GDM1 (cell line): ENCODE data around the gene MAP4.
"Not testable (repeated sequence)": the region's sequence is repeated elsewhere in the genome, so short reads cannot be mapped to it uniquely, and the experiment has no call there.

Source experiments
- DNase-seq: peaks from one replicate; lab custom pipeline; 2025; lab: John Stamatoyannopoulos, UW

MAP4 gene

DNA sequence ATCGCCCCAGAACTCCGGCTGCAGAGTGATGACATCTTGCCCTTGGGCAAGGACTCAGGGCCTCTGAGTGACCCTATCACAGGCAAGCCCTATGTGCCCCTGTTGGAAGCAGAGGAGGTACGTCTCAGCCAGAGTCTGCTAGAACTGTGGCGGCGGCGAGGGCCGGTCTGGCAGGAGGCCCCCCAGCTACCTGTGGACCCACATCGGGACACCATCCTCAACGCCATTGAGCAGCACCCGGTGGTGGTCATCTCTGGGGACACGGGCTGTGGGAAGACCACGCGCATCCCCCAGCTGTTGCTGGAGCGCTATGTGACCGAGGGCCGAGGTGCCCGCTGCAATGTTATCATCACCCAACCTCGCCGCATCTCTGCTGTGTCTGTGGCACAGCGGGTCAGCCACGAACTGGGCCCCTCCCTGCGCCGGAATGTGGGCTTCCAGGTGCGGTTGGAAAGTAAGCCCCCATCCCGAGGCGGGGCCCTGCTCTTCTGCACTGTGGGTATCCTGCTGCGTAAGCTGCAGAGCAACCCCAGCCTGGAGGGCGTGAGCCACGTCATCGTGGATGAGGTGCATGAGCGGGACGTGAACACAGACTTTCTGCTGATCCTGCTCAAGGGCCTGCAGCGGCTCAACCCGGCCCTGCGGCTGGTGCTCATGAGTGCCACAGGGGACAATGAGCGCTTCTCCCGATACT, 169.9 kb downstream of the MAP4 start:
- no peak for DNase-seq

- DNase-seq = no peak
Measured at GRCh38 chr3:47841786-47842349, 174.3 kb downstream of the MAP4 start.

DNA sequence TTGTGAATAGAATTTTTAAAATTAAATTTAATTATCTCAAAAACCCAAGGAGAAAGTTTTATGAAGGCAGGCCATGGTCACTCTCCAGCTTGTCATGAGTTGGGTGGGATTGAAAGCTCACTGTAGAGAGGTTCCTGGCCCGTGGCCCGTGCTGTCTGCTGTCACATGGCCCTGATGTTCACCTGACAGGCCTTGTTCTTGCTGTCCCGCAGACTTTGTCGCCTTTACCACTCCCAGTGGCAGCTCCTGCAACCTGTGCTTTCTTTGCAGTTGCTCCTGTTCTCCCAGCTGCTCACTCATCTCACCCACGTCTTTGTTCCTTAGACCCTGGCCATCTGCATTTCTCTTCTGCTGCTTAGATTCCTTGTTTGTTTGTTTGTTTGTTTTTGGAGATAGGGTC, 177.7 kb downstream of the MAP4 start:
- DNase-seq = no peak

- DNase-seq = no peak
Measured at GRCh38 chr3:47836986-47837385, 179.2 kb downstream of the MAP4 start.

DNA sequence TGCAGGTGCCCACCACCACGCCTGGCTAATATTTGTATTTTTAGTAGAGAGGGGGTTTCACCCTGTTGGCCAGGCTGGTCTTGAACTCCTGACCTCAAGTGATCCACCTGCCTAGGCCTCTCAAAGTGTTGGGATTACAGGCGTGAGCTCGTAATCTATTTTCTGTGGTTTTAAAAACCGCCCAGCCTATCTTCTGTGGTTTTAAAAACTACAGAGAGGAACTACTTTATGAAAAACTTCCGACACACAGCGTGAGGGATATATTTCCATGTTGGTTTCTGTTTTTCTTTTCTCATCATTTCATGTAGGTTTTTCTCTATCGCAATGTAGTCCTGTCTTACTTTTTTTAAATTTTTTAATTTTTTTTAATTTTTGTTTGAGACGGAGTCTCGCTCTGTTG, 186.7 kb downstream of the MAP4 start:
- DNase-seq = not testable (repeated sequence)

GRCh38 chr3:47825590-47825989, 190.6 kb downstream of the MAP4 start:
- DNase-seq = no peak

DNA sequence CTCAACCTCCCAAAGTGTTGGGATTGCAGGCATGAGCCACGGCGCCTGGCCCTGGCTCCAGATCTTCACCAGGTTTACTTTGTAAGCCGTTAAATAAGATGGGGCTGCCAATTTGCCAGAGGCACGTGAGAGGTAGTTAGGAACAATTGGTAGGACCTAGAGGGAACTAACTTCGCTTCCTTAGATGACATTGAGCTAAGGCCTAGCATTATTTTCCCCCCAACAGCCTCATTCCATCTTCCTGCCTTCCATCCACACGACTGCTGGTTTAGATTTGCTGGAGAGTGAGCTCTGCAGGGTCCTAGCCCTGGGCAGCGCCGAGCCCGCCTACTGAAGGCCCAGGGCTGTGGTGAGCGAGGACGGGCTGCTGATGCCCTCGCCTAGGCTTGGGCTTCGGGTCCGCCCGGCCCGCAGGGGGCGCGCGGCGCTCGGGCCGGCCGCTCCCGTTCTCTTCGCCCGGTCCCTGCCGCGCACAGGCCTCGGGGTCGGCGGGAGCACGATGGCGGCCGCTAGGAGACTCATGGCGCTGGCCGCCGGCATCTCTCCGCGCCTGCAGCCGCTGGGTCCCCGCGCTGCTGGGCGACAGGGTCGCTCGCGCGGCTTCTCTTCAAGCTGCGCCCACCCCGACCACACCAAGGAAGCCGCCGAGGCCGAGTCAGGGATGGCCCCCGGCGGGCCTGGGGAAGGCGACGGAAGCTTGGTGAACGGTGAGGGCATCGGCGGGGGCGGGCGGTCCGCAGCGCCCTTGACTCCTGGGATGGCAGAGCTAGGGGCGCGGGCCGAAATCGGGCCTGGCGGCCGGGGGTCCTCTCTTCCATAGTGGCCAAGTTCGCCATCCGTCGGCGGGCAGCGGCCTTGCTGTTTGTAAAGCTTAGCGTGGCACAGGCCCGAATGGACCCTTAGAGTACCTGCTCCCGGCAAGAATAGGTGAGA, 191.4 kb downstream of the MAP4 start:
- peak; percentile 78 for DNase-seq

GRCh38 chr3:47817609-47818008, 198.6 kb downstream of the MAP4 start:
- no peak for DNase-seq

- no peak for DNase-seq
Measured at GRCh38 chr3:47813551-47814177, 202.6 kb downstream of the MAP4 start.

DNA sequence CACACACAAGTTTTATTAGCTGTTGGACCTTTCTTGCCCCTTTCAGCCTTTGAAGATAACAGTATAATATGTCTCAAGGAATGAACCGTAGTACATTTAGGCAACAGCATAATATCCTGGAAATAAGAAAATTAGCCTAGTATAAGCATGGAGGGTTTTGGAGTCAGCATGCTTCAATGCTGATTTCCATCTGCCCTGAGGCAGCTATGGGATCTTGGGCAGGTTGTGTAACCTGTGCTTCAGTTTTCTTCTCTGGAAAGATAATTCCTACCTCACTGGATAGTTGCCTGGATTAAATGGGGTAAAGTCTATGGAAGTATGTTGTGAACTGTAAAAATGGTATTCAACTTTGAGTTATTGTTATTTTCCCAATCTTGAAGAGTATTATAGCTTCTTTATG, 211.6 kb downstream of the MAP4 start:
- DNase-seq = no peak

DNA sequence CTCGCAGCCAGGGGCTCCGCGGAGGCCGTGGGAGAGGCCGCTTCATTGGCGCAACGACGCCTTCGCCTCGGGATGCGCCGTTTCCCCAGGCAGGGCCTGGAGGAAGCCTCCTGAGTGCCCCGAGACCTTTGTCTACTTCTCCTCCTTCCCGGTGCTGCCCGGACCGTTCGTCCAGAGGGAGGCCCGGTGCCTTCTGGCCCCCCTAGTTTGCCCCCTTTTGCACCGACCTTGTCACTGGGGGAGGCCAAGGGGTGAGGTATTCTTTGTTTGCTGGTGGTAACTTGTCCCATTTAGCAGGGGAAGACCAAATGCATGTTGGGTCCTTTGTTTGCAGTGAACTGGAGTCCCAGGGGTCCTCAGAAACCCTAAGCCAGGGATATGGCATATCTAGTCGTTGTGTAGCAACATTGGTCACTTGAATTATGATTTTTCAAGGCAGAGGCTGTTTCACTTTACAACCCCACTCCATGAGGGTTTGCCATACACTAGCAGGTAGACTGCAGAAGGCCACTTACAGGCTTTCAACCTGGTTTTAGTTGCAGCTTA, 212.7 kb downstream of the MAP4 start:
- no peak for DNase-seq

DNA sequence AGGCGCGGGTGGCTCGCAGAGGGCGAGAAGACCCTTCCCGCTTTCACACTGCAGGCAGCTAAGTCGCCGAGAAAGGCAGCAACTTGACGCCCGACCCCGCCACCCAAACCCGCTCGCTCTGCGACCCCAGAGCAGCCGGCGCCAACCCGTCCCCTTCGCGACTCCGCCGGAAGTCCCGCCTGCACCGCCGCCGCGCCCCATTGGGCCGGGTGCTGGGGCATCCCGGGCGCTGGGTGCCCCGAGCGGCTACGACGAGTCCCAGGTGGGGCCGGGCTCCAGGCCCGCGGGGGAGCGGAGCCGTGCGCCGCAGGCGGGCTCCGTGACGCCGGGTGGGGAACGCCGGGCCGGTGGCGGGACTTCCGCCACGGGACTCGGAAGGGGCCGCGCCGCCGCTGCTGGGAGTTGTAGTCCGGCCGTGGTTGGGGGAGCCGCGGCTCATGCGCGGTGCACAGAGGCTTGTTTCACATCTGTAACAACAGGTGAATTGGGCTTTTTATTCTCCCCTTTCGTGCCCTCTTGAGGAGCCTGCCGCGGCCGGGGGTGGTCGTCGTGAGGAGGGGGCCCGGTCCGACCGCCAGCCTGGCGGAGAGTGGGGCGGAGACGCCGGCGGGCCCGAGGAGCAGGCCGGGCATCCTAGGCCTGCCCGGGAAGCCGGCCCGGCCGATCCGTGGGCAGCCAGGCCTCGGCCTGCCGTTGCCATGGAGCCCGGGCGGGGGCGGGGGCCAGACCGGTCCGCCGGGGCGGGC, 213.3 kb downstream of the MAP4 start, which contains the start of gene DHX30:
TSS of gene DHX30 (plus strand) at position 405 of the 746 bp plus-strand sequence. CDS start 7,546 bp downstream, outside the sequence.
- peak; percentile 68 for DNase-seq
